ENCODE data around the gene PVR. TPM values are rescaled to one million over a fixed set of nuclear protein-coding genes. Genes with fewer than 3 reads are reported as not detected.
"Not testable (repeated sequence)": the region's sequence is repeated elsewhere in the genome, so short reads cannot be mapped to it uniquely, and the experiment has no call there.

PVR gene
- total RNA-seq, 1 experiment from 2014 or later, result 50.1 TPM

GRCh38 chr19:44694184-44694579 lies 50.5 kb downstream of the PVR start:
- DNase-seq (ENCODE audit: extremely low read depth, low read depth), result no peak

DNA sequence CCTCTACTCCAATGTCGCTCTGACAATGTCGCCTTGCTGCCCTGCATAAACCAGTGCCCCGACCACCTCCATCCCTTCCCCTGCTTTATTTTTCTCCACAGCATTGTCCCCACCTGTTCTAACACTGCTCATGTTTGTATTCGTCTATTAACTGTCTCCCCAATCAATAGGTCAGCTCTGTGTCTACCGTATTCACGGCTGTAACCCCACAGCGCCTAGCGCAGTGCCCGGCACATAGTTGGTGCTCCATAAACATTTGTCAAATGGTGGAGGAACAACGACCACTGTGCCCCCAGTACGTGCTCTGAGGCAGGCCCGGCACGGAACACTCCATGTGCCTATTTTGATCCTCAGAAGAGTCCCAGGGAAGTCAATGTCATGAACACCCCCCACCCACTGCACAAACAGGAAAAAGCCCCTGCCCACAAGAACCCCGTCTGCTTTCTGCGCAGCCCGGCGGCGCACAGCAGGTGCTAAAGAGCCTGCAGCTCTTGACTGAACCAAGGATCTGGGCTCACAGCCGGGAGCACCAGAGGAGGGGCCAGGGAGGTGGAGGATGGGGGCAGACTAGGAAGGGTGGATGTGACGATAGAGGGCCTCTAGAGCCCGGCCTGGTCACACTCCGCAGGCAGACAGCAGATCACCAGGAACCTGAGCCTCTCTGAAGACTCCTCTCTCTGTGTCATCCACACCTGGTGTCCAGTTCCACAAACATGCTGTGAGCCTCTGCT lies 53.4 kb downstream of the PVR start:
- DNase-seq (ENCODE audit: extremely low read depth, low read depth), result no peak

DNA sequence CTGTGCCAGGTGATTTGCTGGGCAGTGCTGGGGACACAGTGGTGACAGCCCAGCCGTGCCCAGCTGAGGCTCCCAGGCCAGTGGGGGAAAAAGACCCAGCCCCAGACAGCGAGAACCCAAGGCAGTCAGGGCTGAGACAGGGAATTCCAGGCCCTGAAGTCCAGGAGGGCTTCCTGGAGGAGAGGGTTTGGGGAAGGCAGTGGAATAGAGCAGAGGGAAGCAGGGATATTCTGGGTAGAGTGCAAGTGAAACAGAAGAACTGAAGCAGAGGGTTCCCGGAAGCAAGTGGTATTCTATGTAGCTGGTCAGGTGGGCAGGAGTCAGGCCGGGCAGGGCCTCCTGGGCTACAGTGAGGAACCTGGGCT lies 53.9 kb downstream of the PVR start:
- DNase-seq (ENCODE audit: extremely low read depth, low read depth), result no peak

- DNase-seq (ENCODE audit: extremely low read depth, low read depth), result no peak
Measured at GRCh38 chr19:44698492-44699201, 54.9 kb downstream of the PVR start, which contains the start of gene CEACAM16. TSS of gene CEACAM16 (plus strand) at chr19:44699151. CDS start at chr19:44701457, 2,306 bp downstream.

DNA sequence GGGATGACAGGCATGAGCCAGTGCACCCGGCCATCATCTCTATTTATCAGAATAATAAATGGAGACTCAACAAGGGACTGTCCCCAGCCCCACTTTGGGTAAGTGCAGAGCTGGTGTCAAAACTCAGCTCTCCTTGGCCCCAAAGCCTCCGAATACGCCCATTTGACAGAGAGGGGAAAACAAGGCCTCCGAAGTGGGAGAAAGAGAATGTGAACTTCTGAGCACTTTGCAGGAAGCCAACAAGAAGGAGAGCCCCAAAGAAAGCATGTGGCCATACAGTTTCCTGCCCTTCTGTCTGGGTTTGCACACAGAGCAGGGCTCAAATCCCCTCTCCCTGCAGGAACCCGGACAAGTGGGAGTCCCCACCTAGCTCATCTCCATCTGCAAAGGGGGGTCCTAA lies 56.8 kb downstream of the PVR start:
- no peak for DNase-seq (ENCODE audit: extremely low read depth, low read depth)

DNA sequence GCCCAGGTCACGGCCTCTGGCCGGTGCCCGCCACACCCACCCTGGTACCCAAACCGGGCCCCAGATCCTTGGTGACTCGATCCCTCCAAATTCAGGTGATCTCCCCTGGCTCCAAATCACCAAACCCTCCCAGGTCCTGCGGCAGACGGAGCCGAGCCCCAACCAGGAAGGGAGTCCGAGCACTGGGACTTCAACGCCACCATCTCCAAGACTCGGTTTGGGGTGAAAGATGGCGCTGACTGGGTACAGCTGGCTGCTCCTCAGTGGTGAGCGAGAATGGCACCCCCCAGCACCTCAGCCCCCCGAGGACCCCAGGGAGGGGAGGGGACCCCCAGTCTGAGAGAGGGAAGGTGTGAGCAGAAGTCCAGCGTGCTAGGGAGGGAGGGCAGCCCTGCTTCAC lies 57.5 kb downstream of the PVR start:
- no peak for DNase-seq (ENCODE audit: extremely low read depth, low read depth)

DNA sequence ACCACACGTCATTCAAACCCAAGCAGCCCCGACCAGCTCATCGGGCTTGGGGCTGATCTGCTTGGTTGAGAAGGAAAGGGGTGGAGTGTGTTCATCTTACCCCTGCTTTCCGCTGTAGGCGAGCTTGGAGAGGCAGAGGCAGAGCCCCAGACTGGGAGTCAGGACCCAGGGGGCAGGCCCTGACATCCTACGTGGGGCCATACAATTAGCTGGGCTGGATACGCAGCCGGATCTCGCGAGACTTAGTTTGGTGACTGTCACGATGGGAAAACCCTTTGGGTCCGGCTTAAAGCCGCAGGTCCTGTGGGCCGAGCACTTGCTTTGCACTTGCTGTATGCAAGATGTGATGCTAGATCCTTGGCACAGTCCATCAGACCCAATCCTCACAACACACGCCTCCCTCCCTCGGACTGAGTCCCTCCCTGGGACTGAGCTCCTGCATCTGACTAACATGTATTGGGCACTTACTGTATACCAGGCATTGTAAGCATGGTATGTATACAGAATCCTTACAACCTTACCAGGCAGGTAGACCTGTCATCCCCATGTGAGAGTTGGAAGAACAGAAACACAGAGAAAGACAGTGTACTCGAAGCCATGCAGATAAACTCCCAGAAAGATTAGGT lies 59.0 kb downstream of the PVR start:
- DNase-seq (ENCODE audit: extremely low read depth, low read depth), result no peak

GRCh38 chr19:44703336-44704078 lies 59.8 kb downstream of the PVR start:
- no peak for DNase-seq (ENCODE audit: extremely low read depth, low read depth)

DNA sequence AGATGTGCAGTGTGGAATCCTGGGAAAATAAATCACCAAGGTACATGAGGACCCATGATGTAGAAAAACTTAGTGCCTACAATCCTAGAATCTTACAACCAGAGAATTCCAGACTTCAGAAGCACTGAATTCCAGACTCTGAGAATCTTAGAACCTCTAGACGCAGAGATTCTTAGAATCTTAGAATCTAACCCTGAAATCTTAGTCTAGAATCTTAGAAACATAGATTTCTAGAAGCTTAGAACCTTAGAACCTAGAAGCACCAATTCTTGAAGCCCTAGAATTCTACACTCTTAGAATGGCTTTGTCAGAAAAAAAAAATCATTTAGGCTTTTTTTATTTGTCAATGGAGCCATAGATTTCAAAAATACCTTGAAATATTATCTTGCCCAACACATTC lies 61.3 kb downstream of the PVR start:
- DNase-seq (ENCODE audit: extremely low read depth, low read depth), result no peak

GRCh38 chr19:44705502-44706010 lies 61.8 kb downstream of the PVR start:
- DNase-seq (ENCODE audit: extremely low read depth, low read depth), result no peak

- no peak for DNase-seq (ENCODE audit: extremely low read depth, low read depth)
Measured at GRCh38 chr19:44706506-44707236, 63.0 kb downstream of the PVR start.

- no peak for DNase-seq (ENCODE audit: extremely low read depth, low read depth)
Measured at GRCh38 chr19:44707794-44708193, 64.1 kb downstream of the PVR start.

DNA sequence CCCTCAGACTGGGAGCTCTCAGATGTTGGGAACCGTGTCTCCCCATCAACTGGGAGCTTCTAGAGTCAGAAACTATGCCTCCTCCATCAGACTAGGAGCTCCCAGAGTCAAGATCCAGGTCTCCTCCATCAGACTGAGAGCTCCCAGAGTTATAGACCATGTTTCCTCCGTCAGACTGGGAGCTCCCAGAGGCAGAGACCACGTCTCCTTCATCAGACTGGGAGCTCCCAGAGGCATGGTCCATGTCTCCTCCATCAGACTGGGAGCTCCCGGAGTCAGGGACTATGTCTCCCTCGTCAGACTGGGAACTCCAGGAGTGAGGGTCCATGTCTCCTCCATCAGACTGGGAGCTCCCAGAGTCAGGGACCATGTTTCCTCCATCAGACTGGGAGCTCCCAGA lies 65.2 kb downstream of the PVR start:
- no peak for DNase-seq (ENCODE audit: extremely low read depth, low read depth)

GRCh38 chr19:44709434-44710266 lies 65.9 kb downstream of the PVR start:
- DNase-seq (ENCODE audit: extremely low read depth, low read depth), result not testable (repeated sequence)

DNA sequence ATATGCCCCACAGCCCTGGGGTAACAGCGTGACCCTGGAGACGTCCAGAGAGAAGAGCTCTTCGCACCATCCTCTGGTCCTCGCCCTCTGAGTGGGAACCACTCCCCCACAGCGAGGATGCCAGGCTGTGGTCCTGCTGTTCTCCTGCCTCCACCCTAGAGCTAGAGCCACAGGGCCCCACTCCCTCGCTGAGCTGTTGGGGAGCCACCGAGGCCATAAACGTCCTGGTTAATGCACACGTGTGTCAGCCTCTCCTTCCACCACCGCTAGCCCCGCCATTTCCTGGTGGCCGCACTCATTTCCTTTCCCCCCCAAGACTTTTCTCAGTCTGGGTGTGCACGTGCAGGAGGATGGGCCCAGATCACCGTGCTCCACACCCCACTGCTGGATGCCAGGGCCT lies 66.8 kb downstream of the PVR start:
- DNase-seq (ENCODE audit: extremely low read depth, low read depth), result no peak

DNA sequence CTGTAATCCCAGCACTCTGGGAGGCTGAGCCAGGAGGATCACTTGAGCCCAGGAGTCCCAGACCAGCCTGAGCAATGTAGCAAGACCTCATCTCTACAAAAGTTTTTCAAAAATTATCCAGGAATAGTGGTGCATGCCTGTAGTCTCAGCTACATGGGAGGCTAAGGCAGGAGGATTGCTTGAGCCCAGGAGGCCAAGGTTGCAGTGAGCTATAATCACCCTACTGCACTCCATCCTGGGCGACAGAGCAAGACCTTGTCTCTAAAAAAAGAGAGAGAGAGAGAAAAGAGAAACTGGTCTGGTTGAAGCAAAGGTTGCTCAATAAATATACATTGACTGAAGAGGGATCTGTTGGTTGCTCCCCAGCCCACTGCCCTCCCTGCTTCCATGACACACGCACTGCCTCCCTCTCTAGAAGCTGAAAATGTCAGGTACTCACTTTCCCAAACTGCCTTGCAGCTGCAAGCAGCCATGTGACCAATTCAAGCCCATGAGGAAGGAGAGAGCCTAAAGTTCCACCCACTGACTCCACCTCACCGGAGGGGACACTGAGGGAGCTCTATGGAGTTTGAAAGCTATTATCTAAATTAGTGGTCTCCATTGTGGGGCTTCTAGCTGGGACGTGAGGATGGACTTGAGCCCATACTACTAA lies 69.3 kb downstream of the PVR start:
- DNase-seq (ENCODE audit: extremely low read depth, low read depth), result no peak

Measured in NCI-H460 (cell line).